NB4 (cell line): Measurements from ENCODE around the gene RGL3.

ENCODE experiments used
- DNase-seq: peaks from one replicate; pipeline ENCODE4 v3.0.0; 2010; ENCODE audit warnings: low read depth
- H3K4me3 ChIP-seq: one replicate; pipeline ENCODE4 v1.5.1; 2011; ENCODE audit warnings: mild to moderate bottlenecking, low read depth, low read length, moderate library complexity
- CTCF ChIP-seq: IDR thresholded peaks from one replicate; pipeline ENCODE4 v1.5.1; 2012; ENCODE audit warnings: low read depth, low read length
- MAX ChIP-seq: IDR thresholded peaks from 2 replicates; pipeline ENCODE4 v1.6.1; 2011; ENCODE audit warnings: low read depth, low read length
- MYC ChIP-seq: IDR thresholded peaks from 2 replicates; pipeline ENCODE4 v1.6.1; 2011; ENCODE audit warnings: low read depth, low read length
- POLR2A ChIP-seq: IDR thresholded peaks from 2 replicates; pipeline ENCODE4 v1.6.1; 2011; ENCODE audit warnings: mild to moderate bottlenecking; ENCODE audit not compliant: insufficient read length; ENCODE audit errors: extremely low read depth

The RGL3 gene

GRCh38 chr19:11387162-11388034 is 31.7 kb downstream of the RGL3 start:
- TF ChIP-seq POLR2A, result no peak
- no peak for TF ChIP-seq MYC
- TF ChIP-seq CTCF, result no peak
- no peak for TF ChIP-seq MAX
- peak; percentile 56 for DNase-seq
- no peak overlapping the region for H3K4me3 ChIP-seq

DNA sequence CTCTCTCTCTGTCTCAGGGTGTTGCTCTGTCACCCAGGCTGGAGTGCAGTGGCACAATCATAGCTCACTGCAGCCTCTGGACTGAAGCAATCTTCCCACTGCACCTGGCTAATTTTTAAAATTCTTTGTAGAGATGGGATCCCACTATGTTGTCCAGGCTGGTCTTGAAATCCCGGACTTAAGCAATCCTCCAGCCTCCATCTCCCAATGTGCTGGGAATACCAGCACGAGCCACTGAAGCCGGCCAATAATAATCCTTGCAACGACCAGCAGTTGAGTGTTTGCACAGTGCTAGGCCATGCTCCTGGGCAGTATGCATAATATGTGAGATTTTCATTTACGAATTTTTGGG is 34.4 kb downstream of the RGL3 start:
- no peak overlapping the region for H3K4me3 ChIP-seq
- DNase-seq, result no peak
- TF ChIP-seq POLR2A (no peak), CTCF (no peak), MAX (no peak), MYC (no peak)

DNA sequence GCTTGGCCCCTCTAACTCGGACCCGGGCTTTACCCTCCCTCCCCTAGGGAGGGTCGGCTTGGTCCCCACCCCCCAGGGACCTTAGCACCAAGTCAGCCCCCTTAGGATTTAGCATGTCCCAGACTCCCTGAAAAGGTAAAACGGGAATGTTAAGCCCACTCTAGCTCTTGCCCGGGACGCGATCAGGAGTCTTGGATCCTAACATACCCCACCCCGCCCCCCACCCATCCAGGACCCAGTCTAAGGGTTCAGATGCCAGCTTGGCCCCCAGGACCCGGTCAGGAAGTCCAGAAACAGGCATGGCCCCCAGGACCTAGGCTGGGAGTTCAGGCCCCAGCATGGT is 35.4 kb downstream of the RGL3 start:
- no peak for TF ChIP-seq MAX
- no peak for TF ChIP-seq MYC
- TF ChIP-seq POLR2A, result no peak
- no peak for TF ChIP-seq CTCF
- H3K4me3 ChIP-seq, result no peak overlapping the region
- no peak for DNase-seq

DNA sequence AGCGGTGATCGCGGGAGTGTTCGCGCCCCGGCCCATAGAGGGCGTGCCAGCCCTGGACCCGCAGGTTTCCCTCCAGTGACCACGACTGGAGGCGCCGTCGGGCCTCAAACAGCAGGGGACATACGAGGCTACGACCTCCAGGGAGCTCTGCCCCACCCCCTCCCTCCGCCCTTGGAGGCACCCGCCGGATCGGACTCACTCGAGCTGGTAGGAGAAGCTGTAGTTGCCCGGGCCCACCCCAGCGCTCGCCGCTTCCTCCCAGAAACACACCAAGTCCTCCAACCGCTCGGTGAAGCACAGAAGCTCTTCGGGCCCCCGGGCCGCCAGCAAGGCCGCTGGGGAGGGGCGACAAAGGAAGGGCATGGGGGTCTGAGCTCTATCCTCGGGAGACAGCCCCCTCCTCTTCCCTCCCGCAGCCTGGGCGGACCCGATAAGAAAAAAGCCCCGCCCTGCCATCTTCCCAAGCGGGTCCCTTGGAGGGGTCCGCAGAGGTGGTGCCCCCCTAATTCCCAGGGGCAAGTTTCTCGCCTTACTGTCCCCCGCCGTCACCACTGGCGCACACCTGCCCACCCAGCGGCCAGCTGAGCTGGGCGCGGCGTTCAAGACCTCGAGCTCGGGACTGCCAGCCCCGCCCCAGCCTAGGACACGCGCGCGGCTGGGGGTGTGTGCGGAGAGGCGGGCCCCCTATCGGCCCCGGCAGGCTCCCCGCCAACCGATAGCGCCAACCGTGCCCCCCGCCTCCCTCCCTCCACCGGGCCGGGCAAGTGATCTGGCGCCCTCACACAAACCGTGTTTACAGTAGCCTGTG is 36.0 kb downstream of the RGL3 start:
- TF ChIP-seq POLR2A (no peak), CTCF (peak; percentile 61), MYC (no peak)
- H3K4me3 ChIP-seq, result no peak overlapping the region
- peak; percentile 72 for DNase-seq

- no peak; the same call in 1 of the 2 replicates for TF ChIP-seq MYC
- TF ChIP-seq CTCF, result peak; percentile 44
- peak; percentile 40 for TF ChIP-seq POLR2A
- peak; percentile 30 for TF ChIP-seq MAX
- peak overlapping the region; percentile 67 for H3K4me3 ChIP-seq
- DNase-seq, result peak; percentile 97
Measured at GRCh38 chr19:11380653-11381537, 38.2 kb downstream of the RGL3 start.
